IPS DF 4.7 (cell line): ENCODE measurements around the gene ACD.
"Not testable (repeated sequence)": the region's sequence is repeated elsewhere in the genome, so short reads cannot be mapped to it uniquely, and the experiment has no call there.

Experiments
- DNase-seq: peaks from one replicate; pipeline ENCODE4 v3.0.0-alpha.2; 2013; ENCODE audit warnings: low spot score; ENCODE audit errors: extremely low read depth

Gene ACD

DNA sequence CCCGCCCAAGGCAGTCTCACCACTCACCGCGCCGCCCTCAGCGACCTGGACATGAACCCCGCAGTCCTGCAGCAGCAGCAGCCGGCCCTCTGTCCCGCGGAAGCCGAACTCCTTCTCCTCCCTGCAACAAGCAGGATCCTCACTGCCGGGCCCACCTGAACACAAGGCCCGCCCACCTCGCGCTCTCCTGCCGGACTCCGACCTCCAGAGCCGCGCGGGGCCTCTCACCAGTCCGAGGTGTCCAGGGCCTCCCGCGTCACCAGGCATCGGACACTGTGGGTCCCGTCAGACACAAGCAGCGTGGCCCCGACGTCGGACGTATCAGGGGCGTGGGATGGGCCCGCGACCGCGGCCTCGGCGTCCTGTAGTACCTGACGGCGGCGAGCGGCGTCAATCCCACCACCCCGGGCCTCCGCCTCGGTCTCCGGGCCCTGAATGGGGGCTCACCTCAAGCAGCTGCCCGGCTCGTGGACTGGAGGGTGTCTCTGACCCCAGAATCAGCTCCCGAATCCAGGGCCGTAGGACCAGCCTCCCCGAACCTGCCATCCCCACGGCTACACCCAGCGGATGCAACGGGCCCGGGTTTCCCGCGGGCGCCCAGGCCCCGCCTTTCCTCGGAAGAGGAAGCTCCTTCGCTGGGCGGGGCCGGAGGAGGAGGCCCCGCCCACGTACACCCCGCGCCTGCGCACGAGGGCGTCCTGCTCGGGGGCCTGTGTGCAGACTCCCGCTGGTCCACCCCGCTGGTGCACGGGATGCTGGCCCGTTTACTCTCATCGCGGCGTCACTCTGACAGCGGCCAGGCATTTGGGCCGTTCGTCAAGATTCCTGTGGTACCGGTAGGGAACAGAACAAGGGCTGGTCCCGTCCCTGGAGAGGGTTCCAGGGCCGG is at the start of gene ACD:
Gene ACD (minus strand): TSS at position 586 of the 889 bp plus-strand sequence. CDS start 40 bp downstream, at position 546.
- DNase-seq: no peak

DNA sequence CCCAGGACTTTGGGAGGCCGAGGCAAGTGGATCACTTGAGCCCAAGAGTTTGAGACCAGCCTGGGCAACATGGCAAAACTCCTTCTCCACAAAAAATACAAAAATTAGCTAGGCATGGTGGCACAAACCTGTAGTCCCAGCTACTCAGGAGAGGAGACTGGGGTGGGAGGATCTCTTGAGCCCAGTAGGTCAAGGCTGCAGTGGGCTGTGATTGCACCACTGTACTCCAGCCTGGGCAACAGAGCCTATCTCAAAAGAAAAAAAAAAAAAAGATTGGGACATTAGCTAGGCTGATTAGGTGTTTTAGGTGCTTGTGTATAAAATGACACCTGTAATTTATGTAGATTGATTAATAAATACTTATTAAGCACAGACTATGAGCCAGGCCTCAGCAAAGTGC is 49.0 kb upstream of the ACD start:
- DNase-seq: no peak

DNA sequence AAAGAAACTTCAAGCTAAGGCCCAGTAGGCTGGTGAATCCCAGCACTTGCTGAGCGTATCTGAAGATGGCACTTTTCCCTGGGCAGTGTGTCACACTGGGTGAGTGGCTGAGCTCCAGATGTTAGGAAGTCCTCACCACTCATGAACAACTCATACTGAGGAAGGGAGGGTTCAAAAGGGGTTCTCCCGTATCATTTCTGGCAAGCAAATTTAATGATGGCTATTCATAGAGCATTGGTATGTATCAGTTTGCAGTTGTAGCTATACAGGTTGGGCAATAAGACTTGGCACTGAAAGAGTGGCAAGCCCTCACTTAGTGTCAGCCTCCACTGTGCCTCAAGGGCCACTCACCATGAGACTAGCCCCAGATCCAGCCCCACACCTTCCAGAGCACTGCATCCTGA is 48.3 kb upstream of the ACD start:
- no peak for DNase-seq

DNA sequence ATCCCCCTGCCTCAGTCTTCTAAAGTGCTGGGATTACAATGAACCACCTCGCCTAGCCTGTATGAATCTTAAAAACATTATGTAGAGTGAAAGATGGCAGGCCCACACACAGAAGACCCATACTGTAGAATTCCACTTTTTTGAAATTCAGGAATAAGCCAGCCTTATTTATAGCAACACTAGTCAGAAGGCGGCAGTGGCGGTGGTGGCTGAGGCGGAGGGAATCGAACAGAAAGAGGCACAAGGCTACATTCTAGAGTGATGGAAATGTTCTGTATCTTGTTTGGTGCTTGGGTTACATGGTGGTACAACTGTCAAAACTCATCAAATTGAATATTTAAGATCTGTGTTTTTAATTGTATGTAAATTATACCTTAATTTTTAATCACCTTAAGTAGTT is 47.7 kb upstream of the ACD start:
- no peak for DNase-seq

DNA sequence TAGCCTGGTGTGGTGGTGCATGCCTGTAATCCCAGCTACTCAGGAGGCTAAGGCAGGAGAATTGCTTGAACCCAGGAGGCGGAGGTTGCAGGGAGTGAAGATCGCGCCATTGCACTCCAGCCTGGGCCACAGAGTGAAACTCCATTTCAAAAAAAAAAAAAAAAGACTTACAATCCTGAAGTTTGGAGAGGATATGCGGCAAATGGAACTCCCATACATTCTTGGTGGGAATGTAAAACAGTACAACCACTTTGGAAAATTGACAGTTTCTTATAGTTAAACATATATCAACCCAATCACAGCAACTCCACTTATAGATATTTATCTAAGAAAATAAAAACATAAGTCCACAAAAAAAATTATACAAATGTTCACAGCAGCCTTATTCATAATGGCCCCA is 47.1 kb upstream of the ACD start:
- DNase-seq: no peak

DNA sequence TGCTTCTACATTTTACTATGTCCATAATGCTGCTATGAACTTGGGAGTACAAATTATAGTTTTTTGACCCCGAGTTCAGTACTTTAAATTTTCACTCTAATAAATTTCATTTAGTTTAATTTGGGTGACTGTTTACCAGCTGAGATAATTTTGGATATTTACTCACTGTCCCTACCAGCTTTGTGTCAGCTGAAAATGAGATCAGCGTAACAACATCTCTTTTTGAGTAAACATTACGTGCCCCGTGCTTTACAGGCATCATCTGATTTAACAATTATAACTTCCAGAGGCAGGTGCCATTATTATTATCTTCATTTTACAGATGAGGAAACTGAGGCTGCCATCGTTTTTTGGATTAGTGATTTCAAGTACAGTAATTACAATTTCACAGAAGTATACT is 44.0 kb upstream of the ACD start:
- no peak for DNase-seq

DNA sequence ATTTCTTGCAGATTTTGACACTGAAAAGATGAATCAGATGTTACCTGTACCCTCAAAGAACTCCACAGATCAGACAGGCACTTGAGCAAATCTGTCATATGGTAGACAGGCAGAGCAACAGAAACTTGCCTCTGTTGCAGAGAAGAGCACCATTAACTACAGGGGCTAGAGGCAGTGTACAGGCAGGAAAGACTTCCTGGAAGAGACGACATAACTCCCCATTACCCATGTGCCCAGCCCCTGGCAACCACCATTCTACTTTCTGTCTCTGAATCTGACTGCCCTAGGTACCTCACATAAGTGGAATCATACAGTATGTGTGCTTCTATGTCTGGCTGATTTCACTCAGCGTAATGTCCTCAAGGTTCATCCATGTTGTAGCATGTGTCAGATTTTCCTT is 43.6 kb upstream of the ACD start:
- no peak for DNase-seq

DNA sequence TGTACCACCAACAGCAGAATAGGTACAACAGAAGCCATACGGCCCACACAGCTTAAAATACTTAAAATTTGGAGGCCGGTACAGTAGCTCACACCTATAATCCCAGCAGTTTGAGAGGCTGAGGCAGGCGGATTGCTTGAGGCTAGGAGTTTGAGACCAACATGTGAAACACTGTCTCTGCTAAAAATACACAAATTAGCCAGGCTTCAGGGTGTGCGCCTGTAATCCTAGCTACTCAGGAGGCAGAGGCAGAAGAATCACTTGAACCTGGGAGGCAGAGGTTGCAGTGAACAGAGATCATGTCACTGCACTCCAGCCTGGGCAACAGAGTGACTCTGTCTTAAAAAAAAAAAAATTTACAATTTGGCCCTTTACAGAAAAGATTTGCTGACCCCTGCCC is 42.1 kb upstream of the ACD start:
- DNase-seq: no peak

DNA sequence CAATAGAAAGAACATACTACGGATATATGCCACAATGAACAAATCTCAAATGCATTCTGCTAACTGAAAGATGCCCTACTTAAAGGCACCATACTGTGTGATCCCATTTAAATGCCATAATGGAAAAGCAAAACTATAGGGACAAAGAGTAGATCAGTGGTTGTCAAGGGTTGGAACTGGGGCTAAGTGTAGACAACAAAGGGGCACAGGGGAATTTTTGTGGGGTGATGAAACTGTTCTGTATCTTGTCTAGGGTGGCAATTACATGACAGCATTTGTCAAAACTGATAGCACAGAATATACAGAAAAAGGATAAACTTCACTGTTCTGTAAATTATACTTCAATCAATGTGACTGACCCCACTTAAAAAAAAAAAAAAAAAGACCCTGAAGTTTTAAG is 41.4 kb upstream of the ACD start:
- no peak for DNase-seq

DNA sequence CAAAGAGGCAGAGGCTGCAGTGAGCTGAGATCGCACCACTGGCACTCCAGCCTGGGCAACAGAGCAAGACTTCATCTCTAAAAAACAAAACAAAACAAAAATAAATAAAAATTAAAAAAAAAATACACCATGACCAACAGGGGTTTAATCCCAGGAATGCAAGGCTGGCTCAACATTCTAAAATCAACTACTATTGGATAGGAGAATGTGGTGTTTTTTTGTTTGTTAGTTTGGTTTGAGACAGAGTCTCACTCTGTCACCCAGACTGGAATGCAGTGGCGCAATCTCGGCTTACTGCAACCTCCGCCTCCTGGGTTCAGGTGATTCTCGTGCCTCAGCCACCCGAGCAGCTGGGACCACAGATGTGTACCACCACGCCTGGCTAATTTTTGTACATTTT is 39.2 kb upstream of the ACD start:
- DNase-seq: no peak

DNA sequence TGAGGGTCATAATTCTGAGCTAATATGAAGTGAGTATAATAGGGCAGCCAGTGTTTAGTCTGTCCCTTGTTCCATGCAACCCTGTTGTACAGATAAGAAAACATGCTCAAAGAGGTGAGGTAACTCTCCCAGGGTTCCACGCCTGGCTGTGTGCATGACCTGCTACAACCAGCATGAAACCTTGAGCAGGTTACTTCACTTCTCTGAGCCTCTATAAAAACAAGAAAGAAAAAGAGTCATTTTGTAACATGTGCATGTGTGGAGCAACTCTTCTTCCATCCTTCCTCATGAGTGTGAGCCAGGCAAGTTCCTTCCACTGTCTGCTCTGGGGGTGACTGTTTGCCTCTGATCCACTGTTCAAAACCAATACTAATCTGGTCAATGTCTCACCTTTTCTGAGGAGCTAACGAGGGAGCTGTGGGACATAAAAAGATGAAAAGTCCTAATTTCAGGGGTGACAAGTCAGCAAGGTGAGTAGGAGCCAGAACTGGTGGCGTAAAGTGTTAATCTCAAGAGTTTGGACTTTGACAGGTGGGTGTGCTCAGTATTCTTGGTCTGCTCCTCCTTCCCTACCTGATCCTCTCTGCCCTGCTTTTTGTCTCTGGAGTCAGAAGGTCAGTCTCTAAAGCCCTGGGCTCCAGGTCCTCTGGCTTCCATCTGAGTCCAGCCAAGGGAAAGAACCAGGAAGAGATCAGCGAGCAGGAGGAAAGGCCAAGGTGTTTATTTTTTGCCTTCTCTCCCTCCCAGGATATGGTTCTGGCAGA is 37.5 kb upstream of the ACD start:
- DNase-seq: no peak

DNA sequence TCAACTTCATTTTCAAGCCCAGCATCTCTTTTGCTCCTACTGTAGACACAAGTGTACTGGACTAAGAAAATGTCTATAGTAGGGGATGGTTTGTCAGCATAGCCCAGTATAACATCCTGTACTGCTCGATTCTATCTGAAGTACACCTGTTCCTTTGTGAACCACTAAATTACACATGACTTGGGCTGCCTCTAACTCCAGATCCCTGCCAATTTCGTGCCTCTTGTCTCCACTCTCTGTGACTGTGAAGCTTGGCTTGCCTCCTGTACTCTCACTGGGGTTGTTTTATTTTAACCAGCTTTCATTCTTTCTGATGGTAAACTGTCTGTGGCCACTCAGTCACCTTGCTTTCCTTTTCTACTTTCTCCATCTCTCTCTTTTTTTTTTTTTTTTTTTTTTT is 34.6 kb upstream of the ACD start:
- no peak for DNase-seq

DNA sequence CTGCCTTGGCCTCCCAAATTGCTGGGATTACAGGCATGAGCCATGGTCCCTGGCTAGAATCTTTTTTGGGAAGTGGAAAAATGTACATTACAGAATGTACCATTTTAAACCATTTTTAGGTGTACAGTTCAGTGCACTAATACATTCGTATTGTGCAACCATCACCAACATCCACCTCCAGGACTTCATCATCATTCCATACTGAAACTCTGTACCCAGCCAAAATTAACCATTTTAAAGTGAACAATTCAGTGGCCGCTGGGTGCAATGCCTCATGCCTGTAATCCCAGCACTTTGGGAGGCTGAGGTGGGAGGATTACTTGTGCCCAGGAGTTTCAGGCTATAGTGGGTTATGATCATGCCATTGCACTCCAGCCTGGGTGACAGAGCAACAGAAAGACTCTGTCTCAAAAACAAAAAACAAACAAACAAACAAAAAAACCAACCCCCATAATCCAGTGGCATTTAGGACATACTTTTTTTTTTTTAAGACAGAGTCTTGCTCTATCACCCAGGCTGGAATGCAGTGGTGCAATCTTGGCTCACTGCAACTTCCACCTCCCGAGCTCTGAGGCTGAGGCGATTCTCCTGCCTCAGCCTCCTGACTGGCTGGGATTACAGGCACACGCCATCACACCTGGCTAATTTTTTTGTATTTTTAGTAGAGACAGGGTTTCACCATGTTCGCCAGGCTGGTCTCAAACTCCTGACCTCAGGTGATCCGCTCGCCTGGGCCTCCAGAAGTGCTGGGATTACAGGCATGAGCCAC is 33.6 kb upstream of the ACD start:
- not testable (repeated sequence) for DNase-seq

DNA sequence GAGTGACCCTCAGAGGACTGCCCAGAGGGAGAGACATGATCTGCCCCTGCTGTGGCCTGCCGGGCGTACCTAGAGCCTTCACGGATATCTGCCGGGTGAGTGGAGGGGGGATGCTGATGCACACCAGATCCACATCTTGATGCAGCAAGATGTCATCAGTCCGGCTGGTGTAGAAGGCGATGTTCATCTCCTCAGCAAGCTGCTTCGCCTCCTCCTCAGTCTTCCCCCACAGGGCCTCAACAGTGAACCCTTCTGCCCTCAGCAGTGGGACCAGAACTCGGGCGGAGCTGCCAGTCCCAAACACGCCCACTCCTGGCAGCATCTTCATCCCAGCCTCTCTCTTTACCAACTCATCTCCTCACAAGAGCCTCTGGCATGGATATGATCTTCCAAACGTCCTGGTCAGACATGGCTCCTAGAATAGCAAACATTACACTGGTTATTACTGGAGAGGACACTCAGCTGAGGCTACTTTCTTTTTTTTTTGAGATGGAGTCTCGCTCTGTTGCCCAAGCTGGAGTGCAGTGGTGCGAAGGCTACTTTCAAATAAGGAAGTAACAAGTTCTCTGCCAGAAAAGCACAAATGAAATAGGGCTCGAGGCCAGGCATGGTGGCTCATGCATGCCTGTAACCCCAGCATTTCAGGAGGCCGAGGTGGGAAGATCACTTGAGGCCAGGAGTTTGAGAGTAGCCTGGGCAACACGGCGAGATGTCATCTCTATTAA is 25.5 kb upstream of the ACD start:
- no peak for DNase-seq

DNA sequence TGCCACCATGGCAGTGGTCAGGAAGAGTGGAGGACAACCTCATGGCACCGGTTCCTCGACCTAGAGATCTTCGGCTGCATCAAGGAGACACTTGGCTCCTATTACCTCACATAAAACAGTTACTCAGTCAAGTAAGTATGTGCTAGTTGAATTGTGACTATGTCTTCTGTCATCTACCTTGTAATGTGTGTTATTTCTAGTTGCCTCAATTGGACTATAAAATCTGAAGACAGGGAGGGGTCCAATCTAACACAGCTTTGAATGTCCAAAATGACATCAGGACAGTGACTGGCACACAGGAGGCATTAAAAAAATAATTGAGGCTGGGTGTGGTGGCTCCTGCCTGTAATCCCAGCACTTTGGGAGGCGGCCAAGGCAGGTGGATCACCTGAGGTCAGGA is 23.7 kb upstream of the ACD start:
- DNase-seq: no peak

DNA sequence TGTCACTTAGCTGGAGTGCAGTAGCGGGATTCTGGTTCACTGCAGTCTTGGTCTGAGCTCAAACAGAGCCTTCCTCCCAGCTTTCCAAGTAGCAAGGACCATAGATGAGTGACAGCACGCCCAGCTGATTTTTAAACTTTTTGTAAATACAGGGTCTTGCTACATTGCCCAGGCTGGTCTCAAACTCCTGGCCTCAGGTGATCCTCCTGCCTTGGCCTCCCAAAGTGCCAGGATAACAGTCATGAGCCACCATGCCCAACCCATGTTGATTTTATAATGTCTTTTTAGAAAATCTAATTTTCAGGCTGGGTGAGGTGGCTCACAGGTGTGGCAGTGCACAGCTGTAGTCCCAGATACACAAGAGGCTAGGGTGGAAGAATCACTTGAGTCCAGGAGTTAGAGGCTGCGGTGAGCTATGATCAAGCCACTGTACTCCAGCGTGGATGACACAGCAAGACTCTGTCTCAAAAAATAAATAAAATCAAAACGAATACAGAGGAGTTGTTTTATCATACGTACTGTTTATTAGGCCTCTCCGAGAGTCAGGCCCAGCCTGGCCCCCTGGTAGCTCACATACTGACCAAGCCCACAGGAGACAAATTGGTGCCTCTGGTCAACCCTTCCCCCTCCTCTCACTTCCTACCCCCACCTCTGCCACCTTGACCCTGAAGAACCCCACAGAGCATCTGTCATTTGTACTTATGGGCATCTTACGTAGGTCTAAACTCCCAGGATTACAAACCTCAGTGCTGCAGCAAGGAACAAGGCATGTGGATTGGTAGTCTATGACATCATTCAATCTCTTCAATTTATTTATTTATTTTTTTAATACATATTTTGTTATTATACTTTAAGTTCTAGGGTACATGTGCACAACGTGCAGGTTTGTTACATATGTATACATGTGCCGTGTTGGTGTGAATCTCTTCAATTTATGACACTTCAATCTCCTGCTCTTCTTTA is 20.2 kb upstream of the ACD start:
- no peak for DNase-seq

DNA sequence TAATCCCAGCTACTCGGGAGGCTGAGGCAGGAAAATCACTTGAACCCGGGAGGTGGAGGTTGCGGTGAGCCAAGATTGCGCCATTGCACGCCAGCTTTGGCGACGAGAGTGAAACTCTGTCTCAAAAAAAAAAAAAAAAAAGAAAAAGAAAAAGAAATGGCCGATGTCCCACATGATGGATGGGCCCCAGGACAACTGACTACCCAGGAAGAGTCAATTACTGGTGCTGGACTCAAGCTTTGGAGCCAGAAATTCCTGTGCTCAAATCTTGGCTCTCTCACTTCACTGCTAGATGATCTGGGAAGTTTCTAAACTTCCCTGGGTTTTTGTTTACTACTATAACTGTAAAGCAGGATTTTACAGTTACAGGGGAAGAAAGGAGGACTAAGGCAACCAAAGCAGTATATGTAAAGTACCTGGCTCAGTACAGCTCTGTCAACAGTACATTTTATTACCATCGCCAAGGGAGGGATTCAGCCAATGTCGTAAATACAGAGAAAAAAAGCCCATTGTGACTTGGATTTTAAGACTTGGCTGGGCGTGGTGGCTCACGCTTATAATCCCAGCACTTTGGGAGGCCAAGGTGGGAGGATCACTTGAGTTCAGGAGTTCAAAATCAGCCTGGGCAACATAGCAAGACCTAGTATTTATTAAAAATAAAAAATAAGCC is 18.4 kb upstream of the ACD start:
- no peak for DNase-seq

DNA sequence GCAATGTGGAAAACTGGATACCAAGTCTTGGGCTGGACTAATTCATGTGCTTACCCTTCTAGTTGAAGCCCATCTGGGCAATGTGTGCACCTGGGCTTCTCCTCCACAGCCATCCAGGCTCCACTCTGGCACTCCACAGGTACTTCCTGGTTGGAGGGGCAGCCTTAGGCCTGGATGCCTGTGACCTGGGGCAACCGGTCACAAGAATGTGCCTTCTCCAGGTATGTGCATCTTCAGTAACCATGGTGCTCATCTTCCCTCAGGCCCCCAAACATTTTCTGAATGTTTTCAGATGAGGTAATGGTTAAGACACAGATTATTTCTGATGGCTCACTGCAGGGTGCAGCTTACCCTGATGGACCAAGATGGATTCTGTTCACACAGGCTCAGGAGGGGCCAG is 17.7 kb upstream of the ACD start:
- DNase-seq: no peak

DNA sequence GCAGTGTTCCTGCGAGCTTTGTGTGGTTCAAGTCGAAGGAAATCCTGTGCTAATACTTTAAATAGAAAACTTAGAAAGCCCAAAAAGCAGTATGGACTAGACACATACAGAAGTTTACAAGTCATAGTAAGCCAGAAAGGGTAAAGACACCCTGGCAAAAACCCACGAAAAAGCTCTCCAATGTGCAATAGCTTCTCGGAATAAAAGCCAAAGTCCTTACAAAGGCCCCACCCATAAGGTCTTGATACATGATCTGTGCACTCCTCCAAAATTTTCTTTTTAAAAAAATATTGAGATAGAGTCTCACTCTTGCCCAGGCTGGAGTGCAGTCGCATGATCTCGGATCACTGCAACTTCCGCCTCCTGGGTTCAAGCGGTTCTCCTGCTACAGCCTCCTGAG is 16.9 kb upstream of the ACD start:
- DNase-seq: no peak

DNA sequence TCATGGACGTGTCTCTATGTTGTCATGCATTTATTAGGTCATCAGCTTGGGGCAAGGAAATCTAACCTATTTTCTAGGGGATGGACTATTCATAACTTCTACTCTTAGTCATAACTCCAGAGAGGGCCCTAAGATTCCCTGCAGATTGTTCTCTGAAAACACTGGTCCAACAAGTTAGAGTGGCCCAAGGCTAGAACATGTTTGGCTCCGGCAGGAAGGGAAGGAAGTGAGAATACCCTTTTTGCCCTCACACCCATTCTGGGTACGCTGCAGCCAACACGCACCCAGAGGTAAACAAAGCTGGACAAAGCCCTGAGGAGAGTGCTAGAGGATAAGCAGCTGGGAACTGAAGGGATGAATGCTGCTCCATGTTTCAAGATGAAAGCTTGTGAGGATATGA is 16.5 kb upstream of the ACD start:
- no peak for DNase-seq
